HepG2 (cell line): ENCODE data around the gene EARS2. TPM values are rescaled to one million over a fixed set of nuclear protein-coding genes. Genes with fewer than 3 reads are reported as not detected.

Experiments
- BRCA1 ChIP-seq: sonication (generic); formaldehyde crosslinking; IDR thresholded peaks from 2 replicates; pipeline ENCODE4 v1.4.0; 2020; ENCODE audit warnings: missing genetic modification reagents
- EEA1 ChIP-seq: sonication (generic); formaldehyde crosslinking; IDR thresholded peaks from 2 replicates; pipeline ENCODE4 v1.5.1; 2020; ENCODE audit warnings: mild to moderate bottlenecking, missing genetic modification reagents, borderline replicate concordance
- FOXO1 ChIP-seq: sonication (generic); formaldehyde crosslinking; IDR thresholded peaks from 2 replicates; pipeline ENCODE4 v1.4.0; 2020; ENCODE audit warnings: missing genetic modification reagents
- GATA4 ChIP-seq: sonication (generic); IDR thresholded peaks from 2 replicates; pipeline ENCODE4 v1.6.1; 2016; ENCODE audit warnings: antibody characterized with exemption, low read depth, borderline replicate concordance
- GFI1 ChIP-seq: sonication (generic); formaldehyde crosslinking; IDR thresholded peaks from 2 replicates; pipeline ENCODE4 v1.5.0; 2020; ENCODE audit warnings: missing genetic modification reagents, mild to moderate bottlenecking, borderline replicate concordance
- IKZF4 ChIP-seq: sonication (generic); formaldehyde crosslinking; IDR thresholded peaks from 2 replicates; pipeline ENCODE4 v1.5.1; 2020; ENCODE audit warnings: borderline replicate concordance, mild to moderate bottlenecking, low read depth, missing genetic modification reagents; ENCODE audit errors: not compliant biosample characterization
- KDM5B ChIP-seq: sonication (generic); formaldehyde crosslinking; IDR thresholded peaks from 2 replicates; pipeline ENCODE4 v1.4.0; 2020; ENCODE audit warnings: missing genetic modification reagents, mild to moderate bottlenecking, borderline replicate concordance
- KLF12 ChIP-seq: sonication (generic); formaldehyde crosslinking; IDR thresholded peaks from 2 replicates; pipeline ENCODE4 v1.4.0; 2020; ENCODE audit warnings: missing genetic modification reagents, borderline replicate concordance
- MAF1 ChIP-seq: sonication (generic); formaldehyde crosslinking; IDR thresholded peaks from 2 replicates; pipeline ENCODE4 v1.5.0; 2020; ENCODE audit warnings: missing genetic modification reagents, borderline replicate concordance
- NBN ChIP-seq: fragments of 450-650 bp; conservative IDR thresholded peaks from 2 replicates; pipeline ENCODE4 v1.6.1; 2017
- NFIC ChIP-seq: IDR thresholded peaks from 2 replicates; pipeline ENCODE4 v1.6.1; 2012; ENCODE audit warnings: mild to moderate bottlenecking, low read length, inconsistent platforms
- PHF5A ChIP-seq: IDR thresholded peaks from one replicate; pipeline ENCODE4 v1.6.1; 2018; ENCODE audit warnings: low read depth, missing genetic modification reagents; ENCODE audit not compliant: unreplicated experiment
- RFXANK ChIP-seq: IDR thresholded peaks from 2 replicates; pipeline ENCODE4 v1.6.1; 2016
- SSRP1 ChIP-seq: IDR thresholded peaks from 2 replicates; pipeline ENCODE4 v1.6.1; 2016; ENCODE audit warnings: control low read depth
- ZKSCAN8 ChIP-seq: IDR thresholded peaks from 2 replicates; pipeline ENCODE4 v1.6.1; 2016; ENCODE audit warnings: borderline replicate concordance, missing genetic modification reagents, missing compliant biosample characterization
- ZNF143 ChIP-seq: sonication (generic); formaldehyde crosslinking; IDR thresholded peaks from 2 replicates; pipeline ENCODE4 v1.4.0; 2020; ENCODE audit warnings: missing genetic modification reagents
- ZNF17 ChIP-seq: sonication (generic); formaldehyde crosslinking; IDR thresholded peaks from 2 replicates; pipeline ENCODE4 v1.5.0; 2020; ENCODE audit warnings: mild to moderate bottlenecking, missing genetic modification reagents
- ZNF317 ChIP-seq: sonication (generic); formaldehyde crosslinking; IDR thresholded peaks from 2 replicates; pipeline ENCODE4 v1.5.0; 2020; ENCODE audit warnings: mild to moderate bottlenecking, missing genetic modification reagents
- ZNF350 ChIP-seq: sonication (generic); formaldehyde crosslinking; IDR thresholded peaks from 2 replicates; pipeline ENCODE4 v1.4.0; 2020; ENCODE audit warnings: mild to moderate bottlenecking, low read depth, missing genetic modification reagents, borderline replicate concordance
- ZNF605 ChIP-seq: sonication (generic); formaldehyde crosslinking; IDR thresholded peaks from 2 replicates; pipeline ENCODE4 v1.8.0; 2022; ENCODE audit warnings: mild to moderate bottlenecking, missing genetic modification reagents
- ZSCAN12 ChIP-seq: sonication (generic); formaldehyde crosslinking; IDR thresholded peaks from 2 replicates; pipeline ENCODE4 v1.9.0; 2021; ENCODE audit warnings: mild to moderate bottlenecking, missing genetic modification reagents
- polyA plus RNA-seq, 8 experiments: library from polyadenylated mRNA; depleted of rRNA in 3 of 8; stranded (reverse) in 7 of 8; unstranded in 1 of 8; fragments of >200 nt; fragmentation: Illumina TruSeq in 4 of 8; extraction: Trizol in 4 of 8; gene quantifications; 2 replicates each; pipeline versions ENCODE4 v1.2.1 to v1.2.3, GENCODE V29; 2011 to 2016; ENCODE audit warnings: low read depth in 4 of 8, missing spikeins in 1 of 8, mixed read lengths in 1 of 8; ENCODE audit not compliant: insufficient read depth in 1 of 8
- total RNA-seq, 5 experiments: library from RNA; depleted of rRNA; stranded (reverse); fragments of >200 nt; fragmentation: Illumina TruSeq; extraction: Trizol; gene quantifications; 2 replicates each; pipeline ENCODE4 v1.2.3, GENCODE V29; 2016; ENCODE audit warnings: low read depth in 1 of 5
- TF ChIP-seq, protein P1 (sequence below): IDR thresholded peaks from 2 replicates; pipeline ENCODE4 v1.6.1; 2016
- TF ChIP-seq, protein P2 (sequence below): sonication (generic); formaldehyde crosslinking; IDR thresholded peaks from 2 replicates; pipeline ENCODE4 v1.4.0; 2020; ENCODE audit warnings: mild to moderate bottlenecking, missing genetic modification reagents
- TF ChIP-seq, protein P3 (sequence below): sonication (generic); formaldehyde crosslinking; IDR thresholded peaks from 2 replicates; pipeline ENCODE4 v1.5.0; 2020; ENCODE audit warnings: mild to moderate bottlenecking, missing genetic modification reagents
- TF ChIP-seq, protein P4 (sequence below): IDR thresholded peaks from 2 replicates; pipeline ENCODE4 v1.6.1; 2016; ENCODE audit warnings: low read depth, control low read depth

EARS2 gene
- total and polyA plus RNA-seq, 2 of the 13 experiments (the other 11 are each of a cell fraction or from before 2014, with no cell fraction given): 49.4 to 80.4 TPM

DNA sequence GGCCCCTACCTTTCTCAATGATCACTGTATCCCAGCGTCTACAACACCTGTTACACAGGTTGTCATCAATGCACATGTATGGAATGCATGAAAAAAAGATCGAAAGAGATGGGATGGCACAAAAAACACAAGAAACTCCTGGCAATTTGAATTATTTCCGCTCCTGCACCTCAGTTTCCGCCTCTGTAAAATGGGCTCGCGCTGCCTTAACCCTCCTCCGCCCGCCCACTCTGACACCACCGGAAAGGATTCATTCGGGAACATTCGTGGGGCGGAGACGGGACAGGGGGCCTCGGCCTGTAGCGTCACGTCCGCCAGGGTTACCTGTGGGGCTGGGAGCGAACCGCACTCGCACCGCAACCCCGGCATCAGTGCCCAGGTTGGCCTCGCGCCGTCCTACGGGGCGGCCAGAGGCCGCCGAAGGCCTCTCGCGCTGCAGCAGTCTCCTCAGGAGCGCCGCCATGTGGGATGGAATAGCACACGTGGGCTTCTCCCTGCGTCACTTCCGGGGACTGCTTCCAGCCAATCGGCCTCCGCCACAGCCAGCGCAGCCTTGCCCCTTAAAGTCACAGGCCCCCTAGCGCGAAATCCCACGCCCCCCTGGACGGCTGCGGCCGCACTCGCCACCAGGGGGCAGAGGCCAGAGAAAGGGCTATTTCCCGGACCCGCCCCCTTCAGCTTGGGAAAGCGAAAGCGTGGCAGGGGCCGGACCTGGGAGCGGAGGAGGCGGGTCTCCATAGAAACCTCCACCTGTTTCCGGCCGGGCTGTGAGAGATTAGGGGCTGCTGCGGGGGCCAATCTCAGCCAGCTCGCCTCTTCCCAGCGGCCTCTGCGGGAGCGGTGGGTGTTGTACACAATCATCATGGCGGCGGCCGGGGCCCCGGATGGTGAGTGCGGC is at the start of gene EARS2, which contains the start of gene UBFD1 (continued):
- TF ChIP-seq KLF12 (CRISPR knock-in tag) (peak; percentile 90), MAF1 (CRISPR knock-in tag) (peak; percentile 92), GATA4 (0 out of 2 replicates have a peak, but pooled peaks have one; percentile 11), IKZF4 (CRISPR knock-in tag) (peak; percentile 48), BRCA1 (CRISPR knock-in tag) (peak; percentile 95), ZSCAN12 (CRISPR knock-in tag) (peak; percentile 98), ZNF317 (peak; percentile 95), KDM5B (peak; percentile 97), PHF5A (CRISPR knock-in tag) (peak; percentile 99), NBN (no peak), ZNF143 (CRISPR knock-in tag) (peak; percentile 90), GFI1 (CRISPR knock-in tag) (peak; percentile 81), NFIC (peak; percentile 41; the same call in 1 of the 2 replicates), RFXANK (CRISPR knock-in tag) (peak; percentile 89; the same call in 1 of the 2 replicates), ZNF605 (CRISPR knock-in tag) (peak; percentile 99), ZKSCAN8 (CRISPR knock-in tag) (peak; percentile 61; the same call in 1 of the 2 replicates), ZNF350 (CRISPR knock-in tag) (peak; percentile 99), FOXO1 (CRISPR knock-in tag) (peak; percentile 80), EEA1 (no peak; the same call in 1 of the 2 replicates), SSRP1 (CRISPR knock-in tag) (peak; percentile 71), ZNF17 (CRISPR knock-in tag) (no peak)
- TF ChIP-seq, protein P1, sequence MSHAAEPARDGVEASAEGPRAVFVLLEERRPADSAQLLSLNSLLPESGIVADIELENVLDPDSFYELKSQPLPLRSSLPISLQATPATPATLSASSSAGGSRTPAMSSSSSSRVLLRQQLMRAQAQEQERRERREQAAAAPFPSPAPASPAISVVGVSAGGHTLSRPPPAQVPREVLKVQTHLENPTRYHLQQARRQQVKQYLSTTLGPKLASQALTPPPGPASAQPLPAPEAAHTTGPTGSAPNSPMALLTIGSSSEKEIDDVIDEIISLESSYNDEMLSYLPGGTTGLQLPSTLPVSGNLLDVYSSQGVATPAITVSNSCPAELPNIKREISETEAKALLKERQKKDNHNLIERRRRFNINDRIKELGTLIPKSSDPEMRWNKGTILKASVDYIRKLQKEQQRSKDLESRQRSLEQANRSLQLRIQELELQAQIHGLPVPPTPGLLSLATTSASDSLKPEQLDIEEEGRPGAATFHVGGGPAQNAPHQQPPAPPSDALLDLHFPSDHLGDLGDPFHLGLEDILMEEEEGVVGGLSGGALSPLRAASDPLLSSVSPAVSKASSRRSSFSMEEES (CRISPR knock-in tag): peak; percentile 62
- TF ChIP-seq, protein P2, sequence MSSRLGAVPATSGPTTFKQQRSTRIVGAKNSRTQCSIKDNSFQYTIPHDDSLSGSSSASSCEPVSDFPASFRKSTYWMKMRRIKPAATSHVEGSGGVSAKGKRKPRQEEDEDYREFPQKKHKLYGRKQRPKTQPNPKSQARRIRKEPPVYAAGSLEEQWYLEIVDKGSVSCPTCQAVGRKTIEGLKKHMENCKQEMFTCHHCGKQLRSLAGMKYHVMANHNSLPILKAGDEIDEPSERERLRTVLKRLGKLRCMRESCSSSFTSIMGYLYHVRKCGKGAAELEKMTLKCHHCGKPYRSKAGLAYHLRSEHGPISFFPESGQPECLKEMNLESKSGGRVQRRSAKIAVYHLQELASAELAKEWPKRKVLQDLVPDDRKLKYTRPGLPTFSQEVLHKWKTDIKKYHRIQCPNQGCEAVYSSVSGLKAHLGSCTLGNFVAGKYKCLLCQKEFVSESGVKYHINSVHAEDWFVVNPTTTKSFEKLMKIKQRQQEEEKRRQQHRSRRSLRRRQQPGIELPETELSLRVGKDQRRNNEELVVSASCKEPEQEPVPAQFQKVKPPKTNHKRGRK: 0 out of 2 replicates have a peak, but pooled peaks have one; percentile 58
- TF ChIP-seq, protein P3, sequence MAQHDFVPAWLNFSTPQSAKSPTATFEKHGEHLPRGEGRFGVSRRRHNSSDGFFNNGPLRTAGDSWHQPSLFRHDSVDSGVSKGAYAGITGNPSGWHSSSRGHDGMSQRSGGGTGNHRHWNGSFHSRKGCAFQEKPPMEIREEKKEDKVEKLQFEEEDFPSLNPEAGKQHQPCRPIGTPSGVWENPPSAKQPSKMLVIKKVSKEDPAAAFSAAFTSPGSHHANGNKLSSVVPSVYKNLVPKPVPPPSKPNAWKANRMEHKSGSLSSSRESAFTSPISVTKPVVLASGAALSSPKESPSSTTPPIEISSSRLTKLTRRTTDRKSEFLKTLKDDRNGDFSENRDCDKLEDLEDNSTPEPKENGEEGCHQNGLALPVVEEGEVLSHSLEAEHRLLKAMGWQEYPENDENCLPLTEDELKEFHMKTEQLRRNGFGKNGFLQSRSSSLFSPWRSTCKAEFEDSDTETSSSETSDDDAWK (CRISPR knock-in tag): no peak
- TF ChIP-seq, protein P4, sequence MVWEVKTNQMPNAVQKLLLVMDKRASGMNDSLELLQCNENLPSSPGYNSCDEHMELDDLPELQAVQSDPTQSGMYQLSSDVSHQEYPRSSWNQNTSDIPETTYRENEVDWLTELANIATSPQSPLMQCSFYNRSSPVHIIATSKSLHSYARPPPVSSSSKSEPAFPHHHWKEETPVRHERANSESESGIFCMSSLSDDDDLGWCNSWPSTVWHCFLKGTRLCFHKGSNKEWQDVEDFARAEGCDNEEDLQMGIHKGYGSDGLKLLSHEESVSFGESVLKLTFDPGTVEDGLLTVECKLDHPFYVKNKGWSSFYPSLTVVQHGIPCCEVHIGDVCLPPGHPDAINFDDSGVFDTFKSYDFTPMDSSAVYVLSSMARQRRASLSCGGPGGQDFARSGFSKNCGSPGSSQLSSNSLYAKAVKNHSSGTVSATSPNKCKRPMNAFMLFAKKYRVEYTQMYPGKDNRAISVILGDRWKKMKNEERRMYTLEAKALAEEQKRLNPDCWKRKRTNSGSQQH (CRISPR knock-in tag): peak; percentile 42; the same call in 1 of the 2 replicates
